ENCODE measurements around the gene ALDH2. TPM values are rescaled to one million over a fixed set of nuclear protein-coding genes. Genes with fewer than 3 reads are reported as not detected.

ALDH2 gene
- total and polyA plus RNA-seq, 10 of the 15 experiments (the other 5 are each of a cell fraction or from before 2014, with no cell fraction given), result 1.4 to 16.4 (median 8.7) TPM

DNA sequence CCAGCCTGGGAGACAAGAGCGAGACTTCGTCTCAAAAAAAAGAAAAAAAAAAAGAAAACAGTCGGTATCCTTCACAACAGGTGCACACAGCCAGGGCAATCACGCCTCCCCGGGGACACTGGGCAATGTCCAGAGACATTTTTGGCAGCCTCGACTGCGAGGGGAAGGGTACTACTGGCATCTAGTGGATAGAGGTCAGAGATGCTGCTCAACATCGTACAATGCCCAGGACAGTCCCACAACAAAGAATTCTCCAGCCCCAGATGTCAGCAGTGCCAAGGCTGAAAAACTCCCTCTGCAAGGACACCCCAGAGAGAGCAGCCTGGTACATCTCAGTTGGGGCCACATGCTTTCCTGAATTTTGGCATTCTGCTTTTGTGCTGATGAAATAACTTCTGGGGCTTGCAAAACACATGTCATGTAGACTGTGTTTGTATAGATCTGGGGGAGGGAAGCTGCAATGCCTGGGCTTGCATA, 21.5 kb downstream of the ALDH2 start:
- no peak overlapping the region for H3K27ac ChIP-seq (ENCODE audit: control insufficient read depth, insufficient read depth)
- H3K4me2 ChIP-seq (ENCODE audit: control insufficient read depth, insufficient read depth), result no peak overlapping the region
- no peak overlapping the region for H3K9ac ChIP-seq (ENCODE audit: control insufficient read depth, insufficient read depth, low read length)
- BruUV-seq (replicated peaks), result no TSS peak
- FAIRE-seq (no peak), ATAC-seq (peak; percentile 98), DNase-seq (ENCODE audit: low read depth, low spot score) (no peak)
- no peaks in the 10 kb centered on the region for H3K79me2 ChIP-seq (ENCODE audit: control insufficient read depth, insufficient read depth, low read length)
- no peaks in the 10 kb centered on the region for H3K9me3 ChIP-seq (replicated peaks; ENCODE audit: control insufficient read depth, insufficient read depth, low read length)
- no peaks in the 10 kb centered on the region for H3K27me3 ChIP-seq (replicated peaks in 1 of 2; ENCODE audit: control insufficient read depth in 2 of 2, insufficient read depth in 2 of 2, low read length in 1 of 2)
- no peak overlapping the region for H3K4me3 ChIP-seq
- POLR2A ChIA-PET, result interaction anchor here (0.5 kb wide), 1 partner anchor 1501 kb away, joined by 4 read pairs; no protein-coding TSS in a partner anchor
- RAD21 ChIA-PET (ENCODE audit: unreplicated experiment), result interaction anchor here (0.7 to 1.9 kb wide), 4 partner anchors 25 to 35 kb away, joined by 3 to 5 read pairs (median 4); no protein-coding TSS in a partner anchor
- no peaks in the 10 kb centered on the region for H4K20me1 ChIP-seq (ENCODE audit: control insufficient read depth, insufficient read depth)
- intact Hi-C loops (cut with micrococcal nuclease; ENCODE audit: unreplicated experiment) (loop anchor here (1.0 to 10.0 kb wide), 3 partner anchors 35 to 393 kb away; no protein-coding TSS in a partner anchor), in situ Hi-C loops (cut with MboI) (no loop called here)
- no peaks in the 10 kb centered on the region for H3K4me1 ChIP-seq (ENCODE audit: control insufficient read depth, insufficient read depth, low read length)
- H2AFZ ChIP-seq (ENCODE audit: control insufficient read depth, low read depth, low read length), result no peak overlapping the region
- whole genome bisulfite sequencing (ENCODE audit: insufficient coverage, insufficient replicate concordance, low lambda C conversion rate, missing lambda C conversion rate), result 3% methylated on average over 8 of the region's 8 CpGs
- TF ChIP-seq RAD21 (IDR thresholded peaks at IDR 0.05; ENCODE audit: insufficient read depth, low read depth, low read length), result peak; percentile 79
- no peak for TF ChIP-seq NR2C1 (IDR thresholded peaks at IDR 0.05)
- peak; percentile 35 for TF ChIP-seq MEF2B (IDR thresholded peaks at IDR 0.05; ENCODE audit: partially characterized antibody, poor library complexity, severe bottlenecking)
- peak; percentile 85 for TF ChIP-seq SMC3 (IDR thresholded peaks at IDR 0.05; ENCODE audit: borderline replicate concordance, low read length)
- TF ChIP-seq, protein P1, sequence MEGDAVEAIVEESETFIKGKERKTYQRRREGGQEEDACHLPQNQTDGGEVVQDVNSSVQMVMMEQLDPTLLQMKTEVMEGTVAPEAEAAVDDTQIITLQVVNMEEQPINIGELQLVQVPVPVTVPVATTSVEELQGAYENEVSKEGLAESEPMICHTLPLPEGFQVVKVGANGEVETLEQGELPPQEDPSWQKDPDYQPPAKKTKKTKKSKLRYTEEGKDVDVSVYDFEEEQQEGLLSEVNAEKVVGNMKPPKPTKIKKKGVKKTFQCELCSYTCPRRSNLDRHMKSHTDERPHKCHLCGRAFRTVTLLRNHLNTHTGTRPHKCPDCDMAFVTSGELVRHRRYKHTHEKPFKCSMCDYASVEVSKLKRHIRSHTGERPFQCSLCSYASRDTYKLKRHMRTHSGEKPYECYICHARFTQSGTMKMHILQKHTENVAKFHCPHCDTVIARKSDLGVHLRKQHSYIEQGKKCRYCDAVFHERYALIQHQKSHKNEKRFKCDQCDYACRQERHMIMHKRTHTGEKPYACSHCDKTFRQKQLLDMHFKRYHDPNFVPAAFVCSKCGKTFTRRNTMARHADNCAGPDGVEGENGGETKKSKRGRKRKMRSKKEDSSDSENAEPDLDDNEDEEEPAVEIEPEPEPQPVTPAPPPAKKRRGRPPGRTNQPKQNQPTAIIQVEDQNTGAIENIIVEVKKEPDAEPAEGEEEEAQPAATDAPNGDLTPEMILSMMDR (IDR thresholded peaks at IDR 0.05 in 2 of 3, conservative IDR thresholded peaks at IDR 0.05 in 1 of 3; ENCODE audit: control insufficient read depth in 2 of 3, extremely low read depth in 1 of 3, insufficient read depth in 1 of 3, low read depth in 3 of 3, low read length in 3 of 3), result peak; percentile 57 to 83 (median 69)
- 0 out of 2 replicates have a peak, but pooled peaks have one; percentile 17 for TF ChIP-seq YY1 (IDR thresholded peaks at IDR 0.05; ENCODE audit: low read depth, low read length)
- TF ChIP-seq, protein P2, sequence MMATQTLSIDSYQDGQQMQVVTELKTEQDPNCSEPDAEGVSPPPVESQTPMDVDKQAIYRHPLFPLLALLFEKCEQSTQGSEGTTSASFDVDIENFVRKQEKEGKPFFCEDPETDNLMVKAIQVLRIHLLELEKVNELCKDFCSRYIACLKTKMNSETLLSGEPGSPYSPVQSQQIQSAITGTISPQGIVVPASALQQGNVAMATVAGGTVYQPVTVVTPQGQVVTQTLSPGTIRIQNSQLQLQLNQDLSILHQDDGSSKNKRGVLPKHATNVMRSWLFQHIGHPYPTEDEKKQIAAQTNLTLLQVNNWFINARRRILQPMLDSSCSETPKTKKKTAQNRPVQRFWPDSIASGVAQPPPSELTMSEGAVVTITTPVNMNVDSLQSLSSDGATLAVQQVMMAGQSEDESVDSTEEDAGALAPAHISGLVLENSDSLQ (IDR thresholded peaks at IDR 0.05), result no peak
- no peak for TF ChIP-seq KLF5 (IDR thresholded peaks at IDR 0.05; ENCODE audit: partially characterized antibody)
- no peaks in the 10 kb centered on the region for H3K36me3 ChIP-seq (ENCODE audit: control insufficient read depth in 2 of 2, insufficient read depth in 2 of 2, low read length in 1 of 2)
- SMC1A ChIA-PET (ENCODE audit: uncharacterized antibody, unreplicated experiment), result interaction anchor here (0.7 to 5.7 kb wide), 3 partner anchors 31 to 92 kb away, joined by 3 to 44 read pairs (median 3); no protein-coding TSS in a partner anchor
- CTCF ChIA-PET, result interaction anchor here (0.5 to 6.0 kb wide), 11 partner anchors 12 to 337 kb away, joined by 3 to 44 read pairs (median 4); partner anchors contain the start of genes ACAD10 and BRAP

Data from GM12878 (cell line).